NCI-H2196 (cell line): ENCODE measurements around the gene DPYD.

ENCODE experiments used
- DNase-seq: peaks from one replicate; lab custom pipeline; 2025; ENCODE audit not compliant: unreplicated experiment; lab: John Stamatoyannopoulos, UW

Gene DPYD

DNA sequence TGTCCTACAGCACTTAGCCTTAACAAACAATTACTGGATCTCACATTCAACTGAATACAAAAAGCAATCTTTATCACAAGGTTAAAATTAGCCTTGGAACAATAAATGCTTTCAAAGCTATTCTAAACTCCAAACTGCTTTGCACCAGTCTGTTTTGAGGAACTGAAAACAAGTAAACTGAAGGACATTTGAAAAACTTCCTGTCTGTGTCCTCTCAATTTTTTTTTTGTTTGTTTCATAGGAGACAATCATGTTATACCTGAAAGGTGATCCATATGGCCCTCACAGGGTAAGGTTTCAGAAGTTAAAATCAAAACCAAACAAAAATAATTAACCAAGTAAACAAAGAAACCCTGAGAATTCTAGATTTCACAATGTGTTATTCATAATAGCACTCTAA is 459.1 kb downstream of the DPYD start:
- no peak for DNase-seq

DNA sequence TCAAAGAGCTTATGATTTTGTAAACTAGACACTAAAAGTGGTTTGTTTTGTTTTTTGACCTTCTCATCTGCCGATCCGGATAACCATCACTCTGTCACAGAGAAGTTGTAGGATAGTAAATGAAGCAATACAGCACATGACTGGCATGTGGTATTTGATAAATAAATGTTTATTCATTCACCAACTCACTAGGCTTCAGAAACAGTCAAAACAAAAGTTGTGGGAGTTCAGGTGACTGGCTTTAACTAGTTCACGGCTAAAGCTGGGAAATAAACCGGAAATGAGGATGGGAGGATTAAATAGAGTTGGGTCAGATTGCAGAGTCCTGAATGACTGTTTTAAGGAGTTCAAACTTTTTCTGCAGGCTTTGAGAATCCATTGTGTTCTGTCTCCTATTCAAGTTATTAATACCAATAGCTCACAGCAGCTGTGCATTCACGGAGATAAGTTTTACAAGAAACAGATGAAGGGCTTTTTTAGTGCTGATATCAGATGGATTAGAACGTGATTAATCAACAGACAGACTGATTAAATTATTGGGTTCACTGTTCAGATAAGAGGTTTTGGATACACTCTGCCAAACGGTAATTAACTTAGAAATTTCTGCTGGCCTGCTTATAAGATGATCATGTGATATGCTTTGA is 463.3 kb downstream of the DPYD start:
- DNase-seq: no peak

- DNase-seq: no peak
Measured at GRCh38 chr1:97451944-97452343, 468.9 kb downstream of the DPYD start.

- DNase-seq: no peak
Measured at GRCh38 chr1:97451046-97451826, 469.6 kb downstream of the DPYD start.

DNA sequence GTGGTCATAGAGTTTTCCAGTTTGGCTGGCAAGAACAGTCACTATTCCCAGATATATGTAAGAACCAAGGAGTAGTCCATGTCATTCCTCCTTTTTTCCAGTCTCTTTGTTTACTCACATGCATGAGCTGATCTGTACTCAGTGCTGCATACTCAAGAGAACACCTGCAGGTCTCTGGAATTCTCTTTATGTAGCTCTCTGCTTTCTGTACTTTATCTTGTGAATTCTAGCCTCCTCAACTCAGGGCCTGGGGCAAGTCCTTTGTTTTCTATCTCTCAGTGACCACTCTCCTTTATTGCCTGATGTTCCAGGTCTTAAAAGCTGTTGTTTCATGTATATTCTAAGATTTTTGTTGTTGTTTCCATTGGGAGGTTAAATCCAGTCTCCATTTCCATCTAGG is 478.9 kb downstream of the DPYD start:
- no peak for DNase-seq

DNA sequence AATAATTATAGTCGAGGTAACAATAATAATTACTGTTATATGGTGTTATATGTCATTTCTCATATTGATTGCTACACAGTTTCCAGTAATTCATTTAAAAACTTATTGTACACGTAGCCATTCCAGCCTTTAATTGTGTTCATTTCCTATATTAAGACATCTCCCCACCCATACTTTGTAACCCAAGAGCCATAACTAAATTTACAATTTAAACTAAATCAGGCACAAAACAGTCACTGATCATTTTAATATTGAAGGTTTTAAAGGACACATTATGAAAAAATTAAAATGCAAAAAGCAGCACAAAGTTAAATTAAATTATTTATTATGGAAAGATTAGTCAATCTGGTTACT is 487.0 kb downstream of the DPYD start:
- DNase-seq: no peak

GRCh38 chr1:97433094-97433823 is 487.6 kb downstream of the DPYD start:
- DNase-seq: no peak

DNA sequence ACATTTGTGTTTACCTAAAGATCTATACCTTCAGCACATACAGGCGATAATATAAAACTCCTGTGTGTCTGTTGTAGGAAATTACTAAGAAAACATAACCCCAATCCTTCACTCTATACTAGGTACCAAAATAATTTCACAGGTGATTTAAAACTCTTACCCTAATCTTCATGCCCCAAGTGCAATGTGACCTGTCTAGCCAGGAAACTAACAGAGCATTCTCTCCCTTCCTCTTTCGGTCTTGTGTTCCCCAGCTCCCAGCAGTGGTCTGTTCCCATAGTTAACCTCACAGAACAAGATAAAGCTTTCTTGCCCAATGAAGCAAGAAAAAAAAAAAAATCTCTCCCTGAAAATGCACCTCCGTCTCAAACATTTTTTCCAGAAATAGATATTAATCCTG is 493.5 kb downstream of the DPYD start:
- no peak for DNase-seq

GRCh38 chr1:97424209-97424608 is 496.6 kb downstream of the DPYD start:
- DNase-seq: no peak

DNA sequence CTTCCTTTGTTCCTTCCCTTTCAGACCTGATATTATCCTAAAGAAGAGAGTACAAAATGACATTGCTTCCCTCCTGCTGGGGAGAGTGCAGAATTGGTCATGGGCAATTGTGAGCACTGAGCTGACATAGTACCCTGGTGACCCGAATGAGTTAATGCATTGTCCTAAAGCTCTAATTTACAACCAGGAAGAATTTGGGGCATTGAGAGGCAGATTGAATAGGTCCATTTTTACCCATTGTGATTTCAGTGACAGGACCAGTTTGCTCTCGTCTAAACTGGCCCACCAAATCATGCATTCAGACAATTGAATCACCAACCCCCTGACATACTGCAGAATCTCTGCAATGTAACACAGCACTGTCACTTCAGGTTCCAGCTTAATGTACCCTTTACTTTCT is 497.4 kb downstream of the DPYD start:
- DNase-seq: no peak

- DNase-seq: no peak
Measured at GRCh38 chr1:97417661-97418060, 503.2 kb downstream of the DPYD start.

DNA sequence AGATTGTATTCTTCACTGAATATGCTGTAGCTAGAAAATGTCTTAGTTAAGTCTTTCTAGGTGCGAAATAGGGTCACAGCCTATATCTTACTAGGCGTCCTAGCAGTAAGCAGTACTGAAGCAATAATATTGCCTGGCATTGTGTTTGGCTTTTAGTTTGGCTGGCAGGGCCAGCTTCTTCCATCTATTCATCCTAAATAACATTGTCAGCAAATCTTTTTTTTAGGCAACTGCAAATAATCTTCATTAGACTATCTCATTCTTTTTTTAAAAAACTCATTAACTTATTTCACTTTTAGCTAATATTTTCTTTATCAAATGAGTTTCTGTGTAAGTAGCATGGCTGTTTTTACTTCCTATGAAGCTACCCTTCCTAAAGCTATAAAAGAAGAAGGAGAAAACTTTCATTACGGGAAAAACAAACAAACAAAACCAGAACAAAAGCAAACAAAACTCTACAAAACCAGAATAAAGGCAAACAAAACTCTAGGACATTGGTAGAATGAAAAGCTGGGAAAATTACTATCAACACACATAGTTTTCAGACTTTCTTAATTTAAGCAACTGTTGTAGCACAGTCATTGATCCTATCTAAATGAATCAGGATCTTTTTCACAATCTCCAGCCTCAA is 506.0 kb downstream of the DPYD start:
- DNase-seq: no peak

- DNase-seq: no peak
Measured at GRCh38 chr1:97412737-97413136, 508.1 kb downstream of the DPYD start.

- DNase-seq: no peak
Measured at GRCh38 chr1:97412166-97412565, 508.7 kb downstream of the DPYD start.

DNA sequence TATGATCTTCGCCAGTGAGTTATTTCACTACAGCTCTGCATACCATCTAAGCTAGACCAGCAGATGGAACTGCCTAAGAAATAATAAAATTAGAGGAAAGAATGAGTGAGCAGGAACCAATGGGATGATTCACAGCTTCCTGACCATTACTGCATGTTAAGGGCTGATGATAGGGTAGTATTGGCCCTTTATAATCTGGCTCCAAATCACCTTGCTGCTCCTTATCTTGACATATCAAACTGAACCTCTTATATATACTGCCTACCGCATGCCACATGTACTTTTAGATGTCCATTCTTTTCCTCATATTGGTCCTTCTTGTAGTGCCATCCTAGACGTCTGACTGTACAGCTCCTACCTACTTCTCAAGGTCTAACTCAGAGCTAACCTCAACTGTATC is 524.4 kb downstream of the DPYD start:
- DNase-seq: no peak

DNA sequence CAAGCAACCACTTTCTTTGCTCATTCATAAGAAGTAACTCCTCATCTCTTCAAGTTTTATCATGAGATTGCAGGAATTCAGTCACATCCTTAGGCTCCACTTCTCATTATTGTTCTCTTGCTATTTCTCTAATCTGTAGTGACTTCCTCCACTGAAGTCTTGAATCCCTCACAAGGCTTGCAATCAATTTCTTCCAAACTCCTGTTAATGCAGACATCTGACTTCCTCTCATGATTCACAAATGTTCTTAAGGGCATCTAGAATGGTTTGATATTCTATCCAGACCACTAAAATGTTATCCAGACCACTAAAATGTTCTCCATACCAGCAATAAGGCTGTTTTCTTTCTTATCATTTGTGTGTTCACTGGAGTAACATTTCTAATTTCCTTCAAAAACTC is 528.1 kb downstream of the DPYD start:
- no peak for DNase-seq

- DNase-seq: no peak
Measured at GRCh38 chr1:97385536-97386277, 535.1 kb downstream of the DPYD start.

- DNase-seq: no peak
Measured at GRCh38 chr1:97384294-97384968, 536.4 kb downstream of the DPYD start.

DNA sequence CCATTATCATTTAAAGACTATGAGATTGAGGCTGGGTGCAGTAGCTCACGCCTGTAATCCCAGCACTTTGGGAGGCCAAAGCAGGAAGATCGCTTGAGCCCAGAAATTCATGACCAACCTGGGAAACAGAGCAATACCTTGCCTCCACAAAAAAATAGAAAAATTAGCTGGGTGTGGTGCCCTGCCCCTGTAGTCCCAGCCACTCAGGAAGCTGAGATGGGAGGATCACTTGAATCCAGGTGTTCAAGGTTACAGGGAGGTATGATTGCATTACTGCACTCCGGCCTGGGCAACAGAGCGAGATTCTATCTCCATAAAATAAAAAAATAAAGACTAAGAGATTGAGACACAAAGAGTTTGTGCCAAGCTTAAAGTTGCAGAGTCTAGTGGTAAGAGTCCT is 537.0 kb downstream of the DPYD start:
- DNase-seq: no peak

- DNase-seq: no peak
Measured at GRCh38 chr1:97382206-97382605, 538.6 kb downstream of the DPYD start.
